ENCODE results near the gene HSPA12A.

Gene HSPA12A

GRCh38 chr10:116633216-116633600, 109.2 kb downstream of the HSPA12A start:
- no peak for DNase-seq (ENCODE audit: low read depth in 2 of 2, low spot score in 1 of 2)

- no peak for DNase-seq (ENCODE audit: low read depth in 2 of 2, low spot score in 1 of 2)
Observed at GRCh38 chr10:116632596-116633215, 109.7 kb downstream of the HSPA12A start.

GRCh38 chr10:116631871-116632295, 110.5 kb downstream of the HSPA12A start:
- DNase-seq (ENCODE audit: low read depth in 2 of 2, low spot score in 1 of 2) = no peak

GRCh38 chr10:116630020-116630419, 112.3 kb downstream of the HSPA12A start:
- DNase-seq (ENCODE audit: low read depth in 2 of 2, low spot score in 1 of 2) = no peak

GRCh38 chr10:116629340-116629739, 113.0 kb downstream of the HSPA12A start:
- no peak for DNase-seq (ENCODE audit: low read depth in 2 of 2, low spot score in 1 of 2)

- no peak for DNase-seq (ENCODE audit: low read depth in 2 of 2, low spot score in 1 of 2)
Observed at GRCh38 chr10:116627386-116627933, 114.9 kb downstream of the HSPA12A start.

- DNase-seq (ENCODE audit: low read depth in 2 of 2, low spot score in 1 of 2) = no peak
Observed at GRCh38 chr10:116626815-116627214, 115.6 kb downstream of the HSPA12A start.

GRCh38 chr10:116625845-116626244, 116.5 kb downstream of the HSPA12A start:
- DNase-seq (ENCODE audit: low read depth in 2 of 2, low spot score in 1 of 2) = no peak

GRCh38 chr10:116621934-116622655, 120.3 kb downstream of the HSPA12A start:
- DNase-seq (ENCODE audit: low read depth in 2 of 2, low spot score in 1 of 2) = no peak

- no peak for DNase-seq (ENCODE audit: low read depth in 2 of 2, low spot score in 1 of 2)
Observed at GRCh38 chr10:116621476-116621875, 120.9 kb downstream of the HSPA12A start.
